Testis (tissue), 3 donors: ENCODE results near the gene PLAGL1. TPM values are rescaled to one million over a fixed set of nuclear protein-coding genes. Genes with fewer than 3 reads are reported as not detected.

Source experiments
- DNase-seq: peaks from one replicate; pipeline ENCODE4 v3.0.0-alpha.2; 2019
- H3K27ac ChIP-seq, 2 donors: fragments of 200-600 bp; sonication (generic); one replicate each; pipeline ENCODE4 v1.5.1; 2019
- H3K27me3 ChIP-seq: fragments of 200-600 bp; sonication (generic); one replicate; pipeline ENCODE4 v1.5.1; 2019
- H3K36me3 ChIP-seq: fragments of 200-600 bp; sonication (generic); one replicate; pipeline ENCODE4 v1.5.1; 2017; ENCODE audit warnings: low read depth; ENCODE audit errors: missing control alignments
- H3K4me1 ChIP-seq: fragments of 200-600 bp; sonication (generic); one replicate; pipeline ENCODE4 v1.5.1; 2019
- H3K4me3 ChIP-seq, 2 donors: fragments of 200-600 bp; sonication (generic); one replicate each; pipeline ENCODE4 v1.5.1; 2017 to 2019
- H3K9me3 ChIP-seq: fragments of 200-600 bp; sonication (generic); one replicate; pipeline ENCODE4 v1.5.1; 2017
- CTCF ChIP-seq, 3 experiments: fragments of 450-650 bp in 2 of 3; fragments of 200-600 bp in 1 of 3; sonication (generic) in 1 of 3; IDR thresholded peaks; one replicate each; pipeline ENCODE4 v1.5.1; 2016 to 2019; ENCODE audit warnings: antibody characterized with exemption in 3 of 3, mild to moderate bottlenecking in 2 of 3, moderate library complexity in 1 of 3
- POLR2A ChIP-seq: fragments of 450-650 bp; IDR thresholded peaks from one replicate; pipeline ENCODE4 v1.6.1; 2017; ENCODE audit warnings: antibody characterized with exemption, mild to moderate bottlenecking, moderate library complexity
- WGBS, 2 donors: methylation state at CpG; one replicate each; pipeline ENCODE4 v1.1.5; 2018; 5-methylcytosine and 5-hydroxymethylcytosine counted together
- intact Hi-C: fragments of 100-400 bp; cut with DNase I; formaldehyde crosslinking; loops from one replicate; pipeline ENCODE4 v1.15.1; 2023; ENCODE audit warnings: low total_unique reads
- polyA plus RNA-seq: library from polyadenylated mRNA; stranded (reverse); fragments of 350-450 nt; fragmentation: Illumina TruSeq; extraction: RNeasy Lipid Tissue Mini Kit (QIAGEN cat#74804); gene quantifications from one replicate; pipeline ENCODE4 v1.2.3, GENCODE V29; 2014; ENCODE audit warnings: low read depth, low replicate concordance; ENCODE audit not compliant: insufficient read depth
- total RNA-seq, 2 donors: library from RNA; depleted of rRNA; stranded (reverse); fragments of >200 nt; gene quantifications; one replicate each; pipeline ENCODE4 v1.2.3, GENCODE V29; 2016

PLAGL1 gene
- total and polyA plus RNA-seq, 3 donors from 2014 or later: 16.2 to 31.3 (median 17.4) TPM

- no peak for DNase-seq
- H3K27ac ChIP-seq: no peak overlapping the region
- H3K4me3 ChIP-seq: no peak overlapping the region
- no peaks in the 10 kb centered on the region for H3K36me3 ChIP-seq
- H3K27me3 ChIP-seq: no peaks in the 10 kb centered on the region
- H3K9me3 ChIP-seq: no peaks in the 10 kb centered on the region
- intact Hi-C loops: no loop called here
- TF ChIP-seq CTCF (IDR thresholded peaks at IDR 0.05) (no peak), POLR2A (no peak)
- no peaks in the 10 kb centered on the region for H3K4me1 ChIP-seq
- WGBS, 2 donors: 93 to 100% methylated on average over 1 of the region's 1 CpG
Measured at GRCh38 chr6:143949535-143949934, 58.5 kb downstream of the PLAGL1 start.

- 88 to 90% methylated on average over 7 of the region's 7 CpGs for WGBS, 2 donors
Measured at GRCh38 chr6:143948208-143948607, 59.9 kb downstream of the PLAGL1 start.

GRCh38 chr6:143941852-143942627, 66.0 kb downstream of the PLAGL1 start:
- 66 to 68% methylated on average over 18 to 20 of the region's 20 CpGs for WGBS, 2 donors
- Histone ChIP-seq H3K36me3 (no peaks in the 10 kb centered on the region), H3K4me1 (no peaks in the 10 kb centered on the region), H3K27ac (no peak overlapping the region), H3K27me3 (no peaks in the 10 kb centered on the region), H3K9me3 (no peaks in the 10 kb centered on the region), H3K4me3 (no peak overlapping the region)
- TF ChIP-seq POLR2A: no peak
- peak; percentile 33 to 56 (median 33) for TF ChIP-seq CTCF (IDR thresholded peaks at IDR 0.05)
- intact Hi-C loops: no loop called here
- peak; percentile 71 for DNase-seq

More at GRCh38 chr6:143948208-143948607, 59.9 kb downstream of the PLAGL1 start:
- Histone ChIP-seq H3K4me3 (no peak overlapping the region), H3K4me1 (no peaks in the 10 kb centered on the region), H3K36me3 (no peaks in the 10 kb centered on the region), H3K9me3 (no peaks in the 10 kb centered on the region), H3K27ac (no peak overlapping the region), H3K27me3 (no peaks in the 10 kb centered on the region)
- TF ChIP-seq CTCF (IDR thresholded peaks at IDR 0.05) (no peak), POLR2A (no peak)
- intact Hi-C loops: no loop called here
- DNase-seq: no peak

GRCh38 chr6:143940011-143940597, 68.0 kb downstream of the PLAGL1 start:
- intact Hi-C loops: no loop called here
- Histone ChIP-seq H3K4me1 (no peaks in the 10 kb centered on the region), H3K9me3 (no peaks in the 10 kb centered on the region), H3K36me3 (no peaks in the 10 kb centered on the region), H3K27me3 (no peaks in the 10 kb centered on the region), H3K27ac (no peak overlapping the region), H3K4me3 (no peak overlapping the region)
- WGBS, 2 donors: 66 to 71% methylated on average over 4 of the region's 4 CpGs
- peak; percentile 40 for DNase-seq
- TF ChIP-seq POLR2A: no peak
- TF ChIP-seq CTCF (IDR thresholded peaks at IDR 0.05): peak in 2 of 3 experiments; percentile 27 to 52
